Measurements from ENCODE around the gene FSHB. TPM values are rescaled to one million over a fixed set of nuclear protein-coding genes. Genes with fewer than 3 reads are reported as not detected.
"Not testable (repeated sequence)": the region's sequence is repeated elsewhere in the genome, so short reads cannot be mapped to it uniquely, and the experiment has no call there.

FSHB gene
- total RNA-seq, 1 experiment from 2014 or later: not detected

DNA sequence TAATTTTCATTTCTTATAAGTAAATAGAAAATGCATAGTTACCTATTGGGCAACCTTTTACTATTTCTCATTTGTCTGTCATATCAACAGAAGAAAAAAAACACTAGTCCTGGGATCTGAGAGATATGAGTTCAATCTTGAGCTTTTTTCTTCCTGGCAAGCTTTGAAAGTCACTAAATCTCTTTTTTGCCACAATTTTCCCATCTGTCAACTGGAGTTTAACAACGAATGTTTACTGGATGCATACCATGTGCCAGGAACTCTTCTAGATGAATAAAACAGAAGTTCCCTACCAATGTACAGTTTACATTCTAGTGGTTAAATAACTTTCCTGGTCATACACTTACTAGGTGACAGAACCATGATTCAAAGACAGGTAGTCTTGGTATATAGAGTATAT, 31.0 kb downstream of the FSHB start:
- no peak overlapping the region for H3K27ac Mint-ChIP-seq
- Histone ChIP-seq H3K23ac (ENCODE audit: insufficient read length, low read depth, low read length) (no peak overlapping the region), H3K9me3 (ENCODE audit: control insufficient read depth, low read depth, low read length) (no peaks in the 10 kb centered on the region), H3K4ac (ENCODE audit: low read depth, low read length) (no peak overlapping the region), H4K5ac (ENCODE audit: insufficient read length, low read depth, low read length) (no peak overlapping the region), H3K56ac (ENCODE audit: insufficient read length, low read depth, low read length) (no peak overlapping the region), H3K27ac (ENCODE audit: insufficient read length, low read depth, low read length) (no peak overlapping the region), H4K91ac (ENCODE audit: insufficient read length, low read depth, low read length) (no peak overlapping the region), H2BK120ac (ENCODE audit: low read depth, low read length, poor library complexity, severe bottlenecking) (no peak overlapping the region), H3K4me1 (ENCODE audit: insufficient read depth, low read length) (no peaks in the 10 kb centered on the region), H3K4me2 (ENCODE audit: insufficient read depth, insufficient read length, low read length) (no peak overlapping the region), H2BK15ac (ENCODE audit: low read depth, low read length) (no peak overlapping the region), H3K79me1 (ENCODE audit: insufficient read depth, low read depth, low read length, poor library complexity, severe bottlenecking) (no peaks in the 10 kb centered on the region), H2BK20ac (ENCODE audit: low read depth, low read length, poor library complexity, severe bottlenecking) (no peak overlapping the region), H3K14ac (ENCODE audit: insufficient read depth, low read length) (no peak overlapping the region), H2AFZ (ENCODE audit: low read length) (no peak overlapping the region), H2BK12ac (ENCODE audit: insufficient read length, low read depth, low read length) (no peak overlapping the region), H4K20me1 (ENCODE audit: control insufficient read depth, insufficient read depth, insufficient read length) (no peaks in the 10 kb centered on the region), H4K8ac (replicated peaks; ENCODE audit: insufficient read length, low read depth, low read length) (no peak overlapping the region), H3K79me2 (ENCODE audit: insufficient read depth, low read length) (no peaks in the 10 kb centered on the region), H3T11ph (ENCODE audit: low read length) (no peak overlapping the region), H3K27me3 (ENCODE audit: insufficient read depth, low read length) (no peaks in the 10 kb centered on the region), H2AK5ac (ENCODE audit: insufficient read length, low read length) (no peak overlapping the region), H3K9ac (ENCODE audit: extremely low read depth, insufficient read length, low read length) (no peak overlapping the region), H3K18ac (ENCODE audit: insufficient read length, low read depth, low read length) (no peak overlapping the region), H2BK5ac (ENCODE audit: insufficient read length, low read length) (no peak overlapping the region), H3K23me2 (ENCODE audit: insufficient read length, low read depth, low read length, poor library complexity, severe bottlenecking) (no peaks in the 10 kb centered on the region)
- no peak for DNase-seq
- H3K27me3 Mint-ChIP-seq (ENCODE audit: low read depth): peaks cover 10% of the 10 kb centered on the region
- WGBS (ENCODE audit: extremely low coverage, insufficient read length, low lambda C conversion rate): no CpG with 5 or more reads among the region's 1 CpG
- TF ChIP-seq, protein P1, sequence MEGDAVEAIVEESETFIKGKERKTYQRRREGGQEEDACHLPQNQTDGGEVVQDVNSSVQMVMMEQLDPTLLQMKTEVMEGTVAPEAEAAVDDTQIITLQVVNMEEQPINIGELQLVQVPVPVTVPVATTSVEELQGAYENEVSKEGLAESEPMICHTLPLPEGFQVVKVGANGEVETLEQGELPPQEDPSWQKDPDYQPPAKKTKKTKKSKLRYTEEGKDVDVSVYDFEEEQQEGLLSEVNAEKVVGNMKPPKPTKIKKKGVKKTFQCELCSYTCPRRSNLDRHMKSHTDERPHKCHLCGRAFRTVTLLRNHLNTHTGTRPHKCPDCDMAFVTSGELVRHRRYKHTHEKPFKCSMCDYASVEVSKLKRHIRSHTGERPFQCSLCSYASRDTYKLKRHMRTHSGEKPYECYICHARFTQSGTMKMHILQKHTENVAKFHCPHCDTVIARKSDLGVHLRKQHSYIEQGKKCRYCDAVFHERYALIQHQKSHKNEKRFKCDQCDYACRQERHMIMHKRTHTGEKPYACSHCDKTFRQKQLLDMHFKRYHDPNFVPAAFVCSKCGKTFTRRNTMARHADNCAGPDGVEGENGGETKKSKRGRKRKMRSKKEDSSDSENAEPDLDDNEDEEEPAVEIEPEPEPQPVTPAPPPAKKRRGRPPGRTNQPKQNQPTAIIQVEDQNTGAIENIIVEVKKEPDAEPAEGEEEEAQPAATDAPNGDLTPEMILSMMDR (conservative IDR thresholded peaks at IDR 0.05): no peak
- peaks cover 3 to 5% of the 10 kb centered on the region in 2 experiments; a peak in 2 of 5 replicates for H3K9me3 Mint-ChIP-seq
- H3K4me1 Mint-ChIP-seq: no peaks in the 10 kb centered on the region
- H3K4me3 Mint-ChIP-seq: no peak overlapping the region
- no peaks in the 10 kb centered on the region; a peak in 1 of 7 replicates for H3K36me3 Mint-ChIP-seq (ENCODE audit: insufficient read depth in 1 of 3, low read depth in 3 of 3)

DNA sequence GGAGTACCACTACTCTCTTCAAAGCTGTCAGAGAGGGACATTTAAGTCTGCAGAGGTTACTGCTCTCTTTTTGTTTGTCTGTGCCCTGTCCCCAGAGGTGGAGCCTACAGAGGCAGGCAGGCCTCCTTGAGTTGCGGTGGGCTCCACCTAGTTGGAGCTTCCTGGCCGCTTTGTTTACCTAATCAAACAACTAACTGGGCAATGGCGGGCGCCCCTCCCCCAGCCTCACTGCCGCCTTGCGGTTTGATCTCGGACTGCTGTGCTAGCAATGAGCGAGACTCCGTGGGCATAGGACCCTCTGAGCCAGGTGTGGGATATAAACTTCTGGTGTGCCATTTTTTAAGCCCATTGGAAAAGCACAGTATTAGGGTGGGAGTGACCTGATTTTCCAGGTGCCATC, 37.8 kb downstream of the FSHB start:
- not testable (repeated sequence) for H4K8ac ChIP-seq (replicated peaks; ENCODE audit: insufficient read length, low read depth, low read length); H3K14ac ChIP-seq (ENCODE audit: insufficient read depth, low read length); H4K20me1 ChIP-seq (ENCODE audit: control insufficient read depth, insufficient read depth, insufficient read length)

More for the DNA sequence above, 37.8 kb downstream of the FSHB start:
- not testable (repeated sequence) for H3K56ac ChIP-seq (ENCODE audit: insufficient read length, low read depth, low read length); H3K27me3 ChIP-seq (ENCODE audit: insufficient read depth, low read length); H3K4me1 Mint-ChIP-seq; H2AFZ ChIP-seq (ENCODE audit: low read length); H2BK20ac ChIP-seq (ENCODE audit: low read depth, low read length, poor library complexity, severe bottlenecking); H3K4me3 Mint-ChIP-seq; H3K27me3 Mint-ChIP-seq (ENCODE audit: low read depth); H2BK15ac ChIP-seq (ENCODE audit: low read depth, low read length); H3K23ac ChIP-seq (ENCODE audit: insufficient read length, low read depth, low read length); H3K27ac ChIP-seq (ENCODE audit: insufficient read length, low read depth, low read length); H4K5ac ChIP-seq (ENCODE audit: insufficient read length, low read depth, low read length); H3K9me3 ChIP-seq (ENCODE audit: control insufficient read depth, low read depth, low read length); H3K79me2 ChIP-seq (ENCODE audit: insufficient read depth, low read length); H2BK120ac ChIP-seq (ENCODE audit: low read depth, low read length, poor library complexity, severe bottlenecking); H3K4me2 ChIP-seq (ENCODE audit: insufficient read depth, insufficient read length, low read length); H2BK12ac ChIP-seq (ENCODE audit: insufficient read length, low read depth, low read length); H3K23me2 ChIP-seq (ENCODE audit: insufficient read length, low read depth, low read length, poor library complexity, severe bottlenecking); H2AK5ac ChIP-seq (ENCODE audit: insufficient read length, low read length); DNase-seq; H3T11ph ChIP-seq (ENCODE audit: low read length); H3K79me1 ChIP-seq (ENCODE audit: insufficient read depth, low read depth, low read length, poor library complexity, severe bottlenecking); H3K4me1 ChIP-seq (ENCODE audit: insufficient read depth, low read length); H3K18ac ChIP-seq (ENCODE audit: insufficient read length, low read depth, low read length); H3K27ac Mint-ChIP-seq; H2BK5ac ChIP-seq (ENCODE audit: insufficient read length, low read length); H4K91ac ChIP-seq (ENCODE audit: insufficient read length, low read depth, low read length); H3K9ac ChIP-seq (ENCODE audit: extremely low read depth, insufficient read length, low read length); H3K4ac ChIP-seq (ENCODE audit: low read depth, low read length)
- WGBS (ENCODE audit: extremely low coverage, insufficient read length, low lambda C conversion rate): no CpG with 5 or more reads among the region's 9 CpGs
- H3K9me3 Mint-ChIP-seq: peaks cover 24 to 26% of the 10 kb centered on the region in 2 experiments
- peaks cover 0 to 19% (median 2%) of the 10 kb centered on the region in 3 experiments; a peak in 5 of 7 replicates for H3K36me3 Mint-ChIP-seq (ENCODE audit: insufficient read depth in 1 of 3, low read depth in 3 of 3)

Measured in H9 (cell line).